Effector memory CD4-positive, alpha-beta T cell (primary cell): ENCODE measurements around the gene COL25A1.

Experiments
- DNase-seq, 3 donors: peaks; one replicate each; pipeline ENCODE4 v3.0.0-alpha.2; 2020
- H3K27ac ChIP-seq: 2 replicates; pipeline ENCODE4 v1.7.0; 2013; ENCODE audit warnings: mild to moderate bottlenecking, low read length, moderate library complexity; ENCODE audit not compliant: insufficient read depth, poor library complexity, severe bottlenecking
- H3K27me3 ChIP-seq: replicated peaks from 2 replicates; pipeline ENCODE4 v1.7.0; 2013; ENCODE audit warnings: mild to moderate bottlenecking, low read length; ENCODE audit not compliant: insufficient read depth, control insufficient read depth, poor library complexity, severe bottlenecking
- H3K36me3 ChIP-seq: 2 replicates; pipeline ENCODE4 v1.7.0; 2013; ENCODE audit warnings: mild to moderate bottlenecking, low read length, moderate library complexity; ENCODE audit not compliant: control insufficient read depth, insufficient read depth
- H3K4me1 ChIP-seq: 2 replicates; pipeline ENCODE4 v1.7.0; 2013; ENCODE audit warnings: low read length, mild to moderate bottlenecking; ENCODE audit not compliant: control insufficient read depth, insufficient read depth, poor library complexity, severe bottlenecking
- H3K4me3 ChIP-seq: 2 replicates; pipeline ENCODE4 v1.7.0; 2013; ENCODE audit warnings: low read length, low read depth, mild to moderate bottlenecking; ENCODE audit not compliant: insufficient read depth, poor library complexity, severe bottlenecking
- H3K9me3 ChIP-seq: 2 replicates; pipeline ENCODE4 v1.7.0; 2013; ENCODE audit warnings: mild to moderate bottlenecking, low read length, moderate library complexity; ENCODE audit not compliant: control insufficient read depth

COL25A1 gene

GRCh38 chr4:108833046-108833445 is 469.4 kb downstream of the COL25A1 start:
- no peak for DNase-seq

GRCh38 chr4:108831886-108832285 is 470.6 kb downstream of the COL25A1 start:
- H3K27me3 ChIP-seq, result no peaks in the 10 kb centered on the region
- H3K27ac ChIP-seq, result no peak overlapping the region

More at GRCh38 chr4:108833046-108833445, 469.4 kb downstream of the COL25A1 start:
- Histone ChIP-seq H3K27ac (no peak overlapping the region), H3K4me1 (no peaks in the 10 kb centered on the region), H3K36me3 (no peaks in the 10 kb centered on the region), H3K4me3 (no peak overlapping the region), H3K27me3 (no peaks in the 10 kb centered on the region), H3K9me3 (no peaks in the 10 kb centered on the region)

DNA sequence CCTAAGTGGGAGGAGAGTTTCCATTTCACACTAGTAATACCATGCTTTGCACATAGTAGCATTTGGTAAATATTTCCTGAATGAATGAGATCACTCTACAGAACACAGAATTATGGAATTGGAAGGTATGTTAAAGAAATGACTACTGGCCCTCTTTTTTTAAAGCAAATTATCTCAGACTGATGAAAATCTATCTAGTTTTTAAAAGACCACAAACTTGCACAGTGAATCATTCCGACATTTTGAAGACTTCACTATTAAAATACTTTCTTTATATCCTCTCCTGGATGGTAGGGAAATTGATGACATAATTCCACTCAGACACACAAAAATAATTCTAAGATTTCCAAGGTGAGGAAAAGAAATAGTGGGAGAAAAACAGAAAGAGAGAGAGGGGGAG is 471.2 kb downstream of the COL25A1 start:
- no peaks in the 10 kb centered on the region for H3K9me3 ChIP-seq
- no peaks in the 10 kb centered on the region for H3K36me3 ChIP-seq
- DNase-seq, result no peak
- no peak overlapping the region for H3K27ac ChIP-seq
- H3K4me1 ChIP-seq, result no peaks in the 10 kb centered on the region
- no peak overlapping the region for H3K4me3 ChIP-seq
- H3K27me3 ChIP-seq, result no peaks in the 10 kb centered on the region

More at GRCh38 chr4:108831886-108832285, 470.6 kb downstream of the COL25A1 start:
- Histone ChIP-seq H3K4me3 (no peak overlapping the region), H3K36me3 (no peaks in the 10 kb centered on the region), H3K4me1 (no peaks in the 10 kb centered on the region), H3K9me3 (no peaks in the 10 kb centered on the region)
- no peak for DNase-seq

- Histone ChIP-seq H3K36me3 (no peaks in the 10 kb centered on the region), H3K27me3 (no peaks in the 10 kb centered on the region), H3K4me3 (no peak overlapping the region), H3K27ac (no peak overlapping the region), H3K9me3 (no peaks in the 10 kb centered on the region), H3K4me1 (no peaks in the 10 kb centered on the region)
- no peak for DNase-seq
Measured at GRCh38 chr4:108830509-108831244, 471.8 kb downstream of the COL25A1 start.

DNA sequence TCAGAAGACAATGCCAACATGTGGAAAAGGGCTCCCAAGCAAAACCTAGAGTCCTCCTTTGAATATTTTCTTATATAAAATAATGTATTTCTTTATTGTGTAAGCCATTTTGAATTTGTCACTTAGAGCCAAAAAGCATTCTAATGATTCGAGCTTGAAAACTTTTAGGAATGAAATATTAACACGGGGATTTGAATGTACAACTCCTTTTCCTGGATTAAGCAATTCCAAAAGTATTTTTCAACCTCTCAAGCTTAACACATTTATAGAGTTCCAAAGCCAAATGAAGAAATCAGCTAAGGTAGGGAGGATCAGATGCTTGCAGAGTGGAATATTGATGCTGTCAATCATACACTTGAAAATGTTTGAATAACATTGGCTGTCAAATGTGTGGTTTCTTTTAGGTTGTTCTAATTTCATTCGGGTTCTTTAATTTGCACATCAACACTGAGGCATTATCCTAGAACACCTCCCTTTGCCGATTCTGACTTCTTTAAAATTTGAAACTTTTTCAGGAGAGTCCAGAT is 472.4 kb downstream of the COL25A1 start:
- H3K4me3 ChIP-seq, result no peak overlapping the region
- no peaks in the 10 kb centered on the region for H3K27me3 ChIP-seq
- no peak for DNase-seq
- no peak overlapping the region for H3K27ac ChIP-seq
- H3K4me1 ChIP-seq, result no peaks in the 10 kb centered on the region
- H3K36me3 ChIP-seq, result no peaks in the 10 kb centered on the region
- no peaks in the 10 kb centered on the region for H3K9me3 ChIP-seq

- H3K27ac ChIP-seq, result no peak overlapping the region
- DNase-seq, result no peak
- H3K9me3 ChIP-seq, result no peaks in the 10 kb centered on the region
- no peaks in the 10 kb centered on the region for H3K4me1 ChIP-seq
- H3K27me3 ChIP-seq, result no peaks in the 10 kb centered on the region
- H3K4me3 ChIP-seq, result no peak overlapping the region
- H3K36me3 ChIP-seq, result no peaks in the 10 kb centered on the region
Measured at GRCh38 chr4:108828620-108829019, 473.8 kb downstream of the COL25A1 start.

DNA sequence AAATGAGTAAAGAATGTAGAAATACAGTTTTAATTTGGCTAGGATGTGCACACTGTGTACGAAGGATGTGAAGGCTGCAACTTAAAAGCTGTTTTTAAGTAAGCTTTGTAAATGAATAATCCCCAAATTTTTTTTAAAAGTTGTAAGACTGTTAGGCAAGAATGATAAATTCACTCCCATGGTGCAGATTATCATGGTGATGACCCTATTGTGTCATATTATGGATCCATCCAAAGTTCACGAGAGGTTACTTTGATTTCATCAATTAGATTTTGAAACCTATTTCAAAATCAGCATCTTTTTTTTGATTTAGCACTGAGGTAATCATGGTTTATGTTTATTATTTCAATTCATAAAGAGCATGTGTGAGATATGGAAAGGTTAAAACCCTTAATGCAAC is 476.7 kb downstream of the COL25A1 start:
- DNase-seq, result no peak
- Histone ChIP-seq H3K4me1 (no peaks in the 10 kb centered on the region), H3K36me3 (no peaks in the 10 kb centered on the region), H3K4me3 (no peak overlapping the region), H3K27ac (no peak overlapping the region), H3K27me3 (no peaks in the 10 kb centered on the region), H3K9me3 (no peaks in the 10 kb centered on the region)

DNA sequence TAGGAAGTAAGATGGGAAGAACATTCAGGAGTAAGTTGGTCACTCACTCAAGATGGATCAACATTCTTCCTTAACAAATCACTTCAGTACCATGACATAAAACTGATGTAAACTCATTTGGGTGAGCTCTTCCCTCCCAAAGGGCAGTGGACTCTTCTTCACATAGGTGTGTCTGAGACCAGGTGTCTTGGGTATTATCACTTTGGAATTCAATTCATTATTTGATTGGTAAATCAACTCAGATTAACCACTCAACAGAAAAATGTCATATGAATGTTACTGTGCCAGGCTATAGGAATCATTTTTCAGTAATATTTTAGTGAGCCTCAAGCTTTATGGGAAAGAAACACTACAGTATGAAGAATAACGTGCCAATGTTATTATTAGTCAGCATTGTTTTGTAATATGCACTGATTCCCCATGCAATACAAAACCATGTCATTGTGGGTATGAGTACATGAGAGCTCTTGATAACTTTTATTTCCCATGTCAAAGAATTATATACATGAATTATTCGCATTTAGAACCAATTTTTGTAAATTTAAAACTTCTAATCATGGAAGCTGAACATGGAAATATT is 481.0 kb downstream of the COL25A1 start:
- no peaks in the 10 kb centered on the region for H3K36me3 ChIP-seq
- H3K9me3 ChIP-seq, result no peaks in the 10 kb centered on the region
- H3K4me1 ChIP-seq, result no peaks in the 10 kb centered on the region
- H3K27me3 ChIP-seq, result no peaks in the 10 kb centered on the region
- no peak overlapping the region for H3K27ac ChIP-seq
- no peak overlapping the region for H3K4me3 ChIP-seq
- no peak for DNase-seq

- Histone ChIP-seq H3K36me3 (no peaks in the 10 kb centered on the region), H3K27ac (no peak overlapping the region), H3K27me3 (no peaks in the 10 kb centered on the region), H3K9me3 (no peaks in the 10 kb centered on the region), H3K4me3 (no peak overlapping the region), H3K4me1 (no peaks in the 10 kb centered on the region)
- DNase-seq, result no peak
Measured at GRCh38 chr4:108820492-108821350, 481.7 kb downstream of the COL25A1 start.
